Activated CD4-positive, alpha-beta T cell treated with anti-CD3 and anti-CD28 coated beads, Interleukin-2, amount 50 U/mL, for 16 hours (primary cell): ENCODE results near the gene ZNF333.
"Not testable (repeated sequence)": the region's sequence is repeated elsewhere in the genome, so short reads cannot be mapped to it uniquely, and the experiment has no call there.

Source experiments
- DNase-seq: peaks from one replicate; pipeline ENCODE4 v3.0.0-alpha.2; 2020

The ZNF333 gene

DNA sequence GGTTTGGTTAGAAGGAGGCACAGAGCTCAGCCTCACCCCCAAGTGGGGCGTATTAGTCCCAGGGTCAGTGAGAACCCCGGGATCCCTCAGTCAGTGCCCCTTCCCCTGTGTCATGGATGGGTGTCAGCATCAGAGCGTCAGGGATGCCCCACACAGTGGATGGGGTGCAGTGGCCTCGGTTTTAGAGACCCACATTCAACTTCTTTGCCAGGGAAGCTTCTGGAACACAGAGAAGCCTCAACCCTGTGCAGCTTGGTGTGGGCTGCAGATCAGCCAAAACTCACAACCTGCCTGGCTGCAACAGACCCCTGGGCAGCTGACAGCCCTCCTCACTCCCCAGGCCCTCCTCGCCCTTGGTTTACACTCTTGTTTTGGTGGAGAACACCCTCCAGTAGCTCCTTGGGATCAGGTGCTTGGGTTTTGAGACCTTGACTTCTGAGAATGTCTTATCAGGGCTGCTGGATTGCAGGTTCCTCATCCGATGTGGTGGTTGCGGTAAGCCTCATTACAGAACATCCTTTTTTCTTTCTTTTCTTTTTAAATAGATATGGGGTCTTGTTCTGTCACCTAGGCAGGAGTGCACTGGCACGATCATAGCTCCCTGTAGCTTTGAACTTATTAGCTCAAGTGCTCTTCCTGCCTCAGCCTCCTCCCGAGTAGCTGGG is 11.0 kb downstream of the ZNF333 start:
- no peak for DNase-seq

DNA sequence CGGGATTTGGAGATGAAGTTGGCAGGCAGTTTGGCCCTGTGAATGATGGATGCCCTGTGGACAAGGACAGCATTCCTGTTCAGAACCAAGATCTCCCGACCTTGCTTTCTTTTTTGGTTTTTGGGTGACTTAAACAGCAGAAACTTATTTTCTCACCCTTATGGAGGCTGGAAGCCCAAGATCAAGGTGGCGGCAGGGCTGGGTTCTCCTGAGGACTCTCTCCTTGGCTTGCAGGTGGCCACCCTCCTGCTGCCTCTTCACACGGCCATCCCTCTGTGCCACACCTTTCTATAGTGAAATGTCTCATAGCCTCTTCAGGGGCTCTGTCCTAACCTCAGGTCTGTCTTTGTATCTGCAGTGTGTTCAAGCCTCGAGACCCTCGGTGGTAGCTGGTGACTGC is 14.0 kb downstream of the ZNF333 start:
- DNase-seq, result no peak

DNA sequence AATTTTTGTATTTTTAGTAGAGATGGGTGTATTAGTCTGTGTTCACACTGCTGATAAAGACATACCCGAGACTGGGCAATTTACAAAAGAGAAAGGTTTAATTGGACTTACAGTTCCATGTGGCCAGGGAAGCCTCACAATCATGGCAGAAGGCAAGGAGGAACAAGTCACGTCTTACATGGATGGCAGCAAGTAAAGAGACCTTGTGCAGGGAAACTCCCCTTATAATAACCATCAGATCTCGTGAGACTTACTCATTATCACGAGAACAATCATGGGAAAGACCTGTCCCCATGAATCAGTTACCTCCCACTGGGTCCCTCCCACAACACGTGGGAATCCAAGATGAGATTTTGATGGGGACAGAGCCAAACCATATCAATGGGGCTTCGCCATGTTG is 14.6 kb downstream of the ZNF333 start:
- no peak for DNase-seq

GRCh38 chr19:14715841-14716240 is 26.0 kb downstream of the ZNF333 start:
- DNase-seq, result no peak

GRCh38 chr19:14718522-14719116 is 28.8 kb downstream of the ZNF333 start:
- DNase-seq, result no peak

DNA sequence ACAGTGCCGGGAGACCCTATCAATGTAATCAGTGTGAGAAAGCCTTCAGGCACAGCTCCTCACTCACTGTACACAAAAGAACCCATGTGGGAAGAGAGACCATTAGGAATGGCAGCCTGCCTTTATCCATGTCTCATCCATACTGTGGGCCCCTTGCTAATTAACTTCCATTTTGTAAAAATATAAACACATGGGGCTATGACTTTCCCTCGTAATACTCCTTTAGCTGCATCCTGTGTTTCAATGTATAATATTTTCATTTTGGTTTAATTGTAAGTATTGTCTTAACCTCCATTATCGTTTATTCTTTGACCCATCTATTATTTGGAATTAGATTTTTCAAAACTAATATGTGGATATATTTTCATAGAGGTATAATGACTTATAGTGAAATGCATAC is 29.3 kb downstream of the ZNF333 start:
- no peak for DNase-seq

GRCh38 chr19:14722127-14722526 is 32.3 kb downstream of the ZNF333 start:
- DNase-seq, result no peak

- DNase-seq, result no peak
These were observed 38.7 kb downstream of the ZNF333 start for GRCh38 chr19:14728595-14728994.

GRCh38 chr19:14731200-14731599 is 41.4 kb downstream of the ZNF333 start:
- no peak for DNase-seq

DNA sequence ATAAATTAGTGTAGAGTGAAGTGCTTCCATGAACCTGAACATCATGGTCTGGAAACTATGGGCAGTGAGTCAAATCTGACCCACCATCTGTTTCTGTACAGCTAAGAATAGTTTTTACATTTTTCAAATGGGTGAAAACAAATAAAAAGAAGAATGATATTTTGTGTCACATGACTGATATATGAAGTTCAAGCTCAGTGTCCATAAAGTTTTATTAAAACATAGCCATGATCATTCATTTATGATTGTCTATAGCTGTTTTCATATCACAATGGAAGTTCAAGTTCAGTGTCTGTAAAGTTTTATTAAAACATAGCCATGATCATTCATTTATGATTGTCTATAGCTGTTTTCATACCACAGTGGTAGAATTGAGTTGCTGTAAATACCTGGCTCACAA is 42.7 kb downstream of the ZNF333 start:
- DNase-seq, result no peak

DNA sequence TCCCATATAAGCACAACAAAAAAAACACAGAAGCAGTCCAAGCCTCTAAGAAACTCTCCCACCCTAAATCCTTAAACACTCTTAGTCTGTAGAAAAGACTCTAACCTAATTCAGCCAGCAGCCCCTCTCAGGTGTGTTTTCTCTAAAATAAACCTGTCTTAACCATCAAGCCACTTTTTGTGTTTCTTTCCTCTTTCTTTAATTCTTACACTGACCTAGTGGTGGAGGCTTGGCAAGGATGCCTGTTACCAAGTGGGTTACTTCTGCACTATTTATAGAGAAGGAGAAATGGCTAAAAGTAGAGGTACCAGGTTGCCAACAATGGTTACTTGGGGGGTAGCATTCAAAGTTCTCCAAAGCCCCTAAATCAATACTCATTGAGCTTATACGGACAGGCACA is 43.7 kb downstream of the ZNF333 start:
- no peak for DNase-seq

DNA sequence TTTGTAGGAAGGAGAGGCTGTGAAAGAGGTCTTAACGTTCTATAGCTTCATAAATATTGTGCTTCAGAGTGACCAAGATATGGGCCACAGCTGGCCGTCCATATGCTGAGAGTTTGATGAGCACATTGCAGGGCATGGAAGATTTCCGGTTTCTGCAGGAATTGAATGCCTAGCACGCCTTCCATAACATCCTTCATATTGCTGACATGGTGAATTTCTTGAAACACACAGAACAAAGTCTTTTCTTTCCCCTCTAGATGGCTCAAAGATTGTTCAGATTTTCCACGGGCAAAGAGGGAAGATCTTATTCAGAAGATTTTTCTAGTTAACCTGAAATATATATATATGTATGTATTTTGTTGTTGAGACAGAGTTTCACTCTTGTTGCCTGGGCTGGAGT is 46.1 kb downstream of the ZNF333 start:
- DNase-seq, result no peak

GRCh38 chr19:14746886-14747285 is 57.0 kb downstream of the ZNF333 start:
- DNase-seq, result no peak

- DNase-seq, result no peak
These were observed 58.8 kb downstream of the ZNF333 start for GRCh38 chr19:14748601-14749000.

GRCh38 chr19:14758816-14759215 is 69.0 kb downstream of the ZNF333 start:
- DNase-seq, result no peak

DNA sequence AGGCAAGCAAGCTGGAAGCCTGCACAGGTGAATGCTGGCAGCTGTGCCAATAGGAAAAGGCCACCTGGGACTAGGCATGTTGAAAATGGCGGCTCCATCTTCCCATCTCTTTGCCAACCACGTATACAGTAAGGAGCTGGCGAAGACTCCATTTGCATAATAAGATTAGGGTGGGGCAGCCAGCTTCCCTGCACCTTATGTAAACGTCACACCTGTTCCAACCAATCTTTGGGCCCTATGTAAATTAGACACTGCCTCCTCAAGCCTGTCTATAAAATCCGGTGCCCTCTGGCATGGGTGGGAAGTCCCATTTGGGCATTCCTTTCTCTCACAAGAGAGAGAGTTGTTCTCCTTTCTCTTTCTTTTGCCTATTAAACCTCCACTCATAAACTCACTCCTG is 71.8 kb downstream of the ZNF333 start:
- no peak for DNase-seq

GRCh38 chr19:14762111-14762510 is 72.3 kb downstream of the ZNF333 start:
- DNase-seq, result no peak

- no peak for DNase-seq
These were observed 73.8 kb downstream of the ZNF333 start for GRCh38 chr19:14763497-14764145.

DNA sequence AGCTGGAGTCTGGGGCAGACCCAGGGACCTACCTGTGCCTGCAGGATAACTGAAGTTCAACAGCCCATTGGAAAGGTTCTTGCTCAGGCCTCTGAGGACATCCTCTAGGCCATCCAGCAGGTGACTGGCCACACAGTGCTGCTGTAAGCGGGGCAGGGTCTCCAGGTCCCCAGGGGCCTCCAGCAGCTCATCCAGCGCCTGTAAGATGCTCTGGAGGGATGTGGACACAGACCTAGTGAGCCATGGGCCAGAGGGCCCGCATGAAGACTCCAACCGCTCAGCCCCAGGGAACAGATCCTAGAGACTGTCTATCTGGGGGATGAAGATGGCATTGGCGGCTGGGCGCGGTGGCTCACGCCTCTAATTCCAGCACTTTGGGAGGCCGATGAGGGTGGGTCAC is 74.6 kb downstream of the ZNF333 start:
- DNase-seq, result no peak

- DNase-seq, result not testable (repeated sequence)
These were observed 75.6 kb downstream of the ZNF333 start for GRCh38 chr19:14765403-14765802.

DNA sequence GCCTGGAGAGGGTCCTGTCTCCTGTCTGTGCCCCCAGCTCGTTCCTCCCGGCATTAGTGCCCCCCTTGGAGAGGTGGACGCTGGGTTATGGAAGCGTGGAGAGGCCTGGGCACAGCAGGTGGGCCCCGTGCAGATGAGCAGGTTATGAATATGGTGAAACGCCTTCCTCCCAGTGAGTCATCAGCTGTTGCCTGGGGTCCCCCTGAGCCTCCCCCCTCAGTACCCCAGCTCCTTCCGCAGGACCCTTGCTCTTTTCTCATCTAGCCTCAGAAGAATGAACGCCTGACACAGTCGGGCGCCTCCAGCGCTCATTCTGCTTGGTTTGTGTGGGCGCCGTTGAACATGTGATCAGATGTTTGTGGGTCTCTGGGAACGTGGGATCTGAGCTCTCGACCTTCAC is 76.0 kb downstream of the ZNF333 start:
- not testable (repeated sequence) for DNase-seq

DNA sequence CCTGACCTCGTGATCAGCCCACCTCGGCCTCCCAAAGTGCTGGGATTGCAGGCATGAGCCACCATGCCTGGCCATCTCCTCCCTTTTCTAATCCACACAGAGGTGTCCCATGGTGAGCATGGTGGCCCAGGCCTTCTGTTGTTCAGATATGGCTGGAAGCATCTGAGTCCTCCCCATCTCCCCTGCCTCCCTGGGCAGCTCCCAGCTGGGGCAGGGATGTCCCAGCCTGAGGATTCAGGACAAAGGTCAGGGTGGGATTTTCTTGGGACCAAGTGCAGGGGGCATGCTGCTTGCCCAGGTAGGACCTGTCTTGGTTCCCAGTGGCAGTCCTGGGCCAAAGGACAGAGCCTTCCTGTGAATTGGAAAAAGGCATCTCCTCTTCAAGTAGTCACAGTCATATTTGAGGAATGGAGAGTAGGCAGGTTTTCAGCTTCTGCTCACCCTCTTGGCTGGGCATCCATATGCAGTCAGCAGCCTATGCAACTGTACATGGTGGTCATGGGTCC is 77.7 kb downstream of the ZNF333 start:
- no peak for DNase-seq

- no peak for DNase-seq
These were observed 78.2 kb downstream of the ZNF333 start for GRCh38 chr19:14768001-14768400.

DNA sequence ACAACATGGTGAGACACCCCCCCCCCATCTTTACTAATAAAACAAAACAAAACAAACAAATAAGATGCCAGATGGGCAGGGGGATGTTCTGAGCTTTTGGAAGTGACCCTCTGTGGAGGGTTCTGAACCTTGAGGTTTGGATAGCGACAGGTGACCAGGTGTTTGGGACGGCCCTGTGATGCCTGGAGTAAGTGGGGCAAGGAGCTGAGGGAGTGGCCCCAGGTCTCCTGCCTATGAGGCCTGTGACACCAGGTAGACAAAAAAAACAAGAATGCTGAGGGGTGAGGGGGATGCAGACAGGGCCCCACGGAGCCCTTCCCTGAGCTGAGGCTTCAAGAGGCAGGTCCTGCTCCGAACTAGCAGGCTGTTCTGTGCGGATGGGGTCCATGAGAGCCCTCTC is 79.4 kb downstream of the ZNF333 start:
- no peak for DNase-seq
